Osteoblast (primary cell): Measurements from ENCODE around the gene SORBS1. TPM values are rescaled to one million over a fixed set of nuclear protein-coding genes. Genes with fewer than 3 reads are reported as not detected.

ENCODE experiments used
- DNase-seq: peaks from one replicate; pipeline ENCODE4 v3.0.0; 2011; ENCODE audit warnings: low spot score, mixed read lengths; ENCODE audit not compliant: insufficient read length; ENCODE audit errors: missing footprints
- H2AFZ ChIP-seq: 2 replicates; pipeline ENCODE4 v1.6.0; 2011; ENCODE audit warnings: mild to moderate bottlenecking, low read length
- H3K27ac ChIP-seq: 2 replicates; pipeline ENCODE4 v1.5.1; 2011; ENCODE audit warnings: mild to moderate bottlenecking, low read depth, low read length, moderate library complexity
- H3K27me3 ChIP-seq: 2 replicates; pipeline ENCODE4 v1.6.0; 2012; ENCODE audit warnings: mild to moderate bottlenecking, control low read depth, inconsistent platforms, low read length, moderate library complexity; ENCODE audit not compliant: insufficient read depth
- H3K36me3 ChIP-seq: 2 replicates; pipeline ENCODE4 v1.5.1; 2011; ENCODE audit warnings: mild to moderate bottlenecking, low read length, control low read depth, moderate library complexity; ENCODE audit not compliant: insufficient read depth
- H3K4me1 ChIP-seq: 2 replicates; pipeline ENCODE4 v1.5.1; 2011; ENCODE audit warnings: mild to moderate bottlenecking, low read length, control low read depth, moderate library complexity; ENCODE audit not compliant: insufficient read depth
- H3K4me2 ChIP-seq: 2 replicates; pipeline ENCODE4 v1.6.0; 2011; ENCODE audit warnings: mild to moderate bottlenecking, low read length; ENCODE audit not compliant: insufficient read depth
- H3K4me3 ChIP-seq: fragments of 200-600 bp; sonication (generic); 3 replicates; pipeline ENCODE4 v1.5.1; 2012; ENCODE audit warnings: mild to moderate bottlenecking, low read length, inconsistent platforms; ENCODE audit not compliant: insufficient read depth
- H3K79me2 ChIP-seq: 2 replicates; pipeline ENCODE4 v1.6.0; 2012; ENCODE audit warnings: mild to moderate bottlenecking, low read length, control low read depth, inconsistent platforms; ENCODE audit not compliant: insufficient read depth
- H3K9me3 ChIP-seq: 2 replicates; pipeline ENCODE4 v1.5.1; 2011; ENCODE audit warnings: low read depth, low read length, control low read depth
- H4K20me1 ChIP-seq: 2 replicates; pipeline ENCODE4 v1.6.0; 2012; ENCODE audit warnings: mild to moderate bottlenecking, low read length, control low read depth; ENCODE audit not compliant: insufficient read depth
- CTCF ChIP-seq: IDR thresholded peaks from 2 replicates; pipeline ENCODE4 v1.5.1; 2011; ENCODE audit warnings: mild to moderate bottlenecking, low read depth, low read length, moderate library complexity; ENCODE audit errors: extremely low read depth
- total RNA-seq: library from RNA; depleted of rRNA; stranded (reverse); fragments of >200 nt; gene quantifications from 2 replicates; pipeline ENCODE4 v1.2.3, GENCODE V29; 2012

The SORBS1 gene
- total RNA-seq, 1 donor, result 0.72 TPM

- Histone ChIP-seq H3K4me3 (no peak overlapping the region), H3K36me3 (no peaks in the 10 kb centered on the region), H3K4me2 (no peak overlapping the region), H2AFZ (no peak overlapping the region), H3K79me2 (no peaks in the 10 kb centered on the region), H4K20me1 (no peaks in the 10 kb centered on the region), H3K27me3 (no peaks in the 10 kb centered on the region), H3K27ac (no peak overlapping the region), H3K4me1 (peaks cover 18% of the 10 kb centered on the region), H3K9me3 (no peaks in the 10 kb centered on the region)
- TF ChIP-seq CTCF, result no peak
- no peak for DNase-seq
These were observed 257.2 kb downstream of the SORBS1 start for GRCh38 chr10:95303950-95304349.

GRCh38 chr10:95303535-95303934 is 257.6 kb downstream of the SORBS1 start:
- Histone ChIP-seq H3K36me3 (no peaks in the 10 kb centered on the region), H3K4me2 (no peak overlapping the region), H3K27me3 (no peaks in the 10 kb centered on the region), H3K4me3 (no peak overlapping the region), H3K79me2 (no peaks in the 10 kb centered on the region), H3K9me3 (no peaks in the 10 kb centered on the region), H2AFZ (no peak overlapping the region), H3K4me1 (peaks cover 14% of the 10 kb centered on the region), H3K27ac (no peak overlapping the region), H4K20me1 (no peaks in the 10 kb centered on the region)
- TF ChIP-seq CTCF, result no peak
- DNase-seq, result no peak

GRCh38 chr10:95300022-95300539 is 261.1 kb downstream of the SORBS1 start:
- Histone ChIP-seq H3K36me3 (no peaks in the 10 kb centered on the region), H3K27me3 (no peaks in the 10 kb centered on the region), H3K4me1 (peaks cover 1% of the 10 kb centered on the region), H3K79me2 (no peaks in the 10 kb centered on the region), H3K4me2 (no peak overlapping the region), H3K4me3 (no peak overlapping the region), H4K20me1 (no peaks in the 10 kb centered on the region), H3K9me3 (no peaks in the 10 kb centered on the region), H2AFZ (no peak overlapping the region), H3K27ac (no peak overlapping the region)
- no peak for DNase-seq
- TF ChIP-seq CTCF, result no peak

GRCh38 chr10:95297402-95297801 is 263.8 kb downstream of the SORBS1 start:
- TF ChIP-seq CTCF, result no peak
- no peak for DNase-seq
- H3K36me3 ChIP-seq, result no peaks in the 10 kb centered on the region
- no peaks in the 10 kb centered on the region for H3K79me2 ChIP-seq
- no peaks in the 10 kb centered on the region for H3K27me3 ChIP-seq
- no peak overlapping the region for H2AFZ ChIP-seq
- H3K27ac ChIP-seq, result no peak overlapping the region
- peaks cover 7% of the 10 kb centered on the region for H3K4me1 ChIP-seq
- H3K4me2 ChIP-seq, result no peak overlapping the region
- no peaks in the 10 kb centered on the region for H4K20me1 ChIP-seq
- no peak overlapping the region for H3K4me3 ChIP-seq
- H3K9me3 ChIP-seq, result no peaks in the 10 kb centered on the region
